Heart left ventricle (tissue), 16 donors: ENCODE measurements around the gene KNSTRN. TPM values are rescaled to one million over a fixed set of nuclear protein-coding genes. Genes with fewer than 3 reads are reported as not detected.

ENCODE experiments used
- ATAC-seq, 4 donors: fragments of 200-7000 bp; cut with Tn5 transposase; one replicate each; pipeline ENCODE4 v1.9.1; 2020 to 2022; ENCODE audit warnings: moderate library complexity in 4 of 4, mild to moderate bottlenecking in 3 of 4, moderate number of reproducible peaks in 1 of 4
- DNase-seq, 5 donors: peaks; one replicate each; pipeline ENCODE4 v3.0.0-alpha.2; 2020
- H3K27ac ChIP-seq, 12 donors: fragments of 200-600 bp; sonication (generic) in 4 of 12; one replicate each; pipeline versions ENCODE4 v1.5.0 to v1.8.0; 2016 to 2022; ENCODE audit warnings: mild to moderate bottlenecking in 2 of 12
- H3K27me3 ChIP-seq, 9 donors: fragments of 200-600 bp; sonication (generic) in 2 of 9; one replicate each; pipeline versions ENCODE4 v1.5.1 to v1.8.0; 2016 to 2022; ENCODE audit warnings: mild to moderate bottlenecking in 3 of 9
- H3K36me3 ChIP-seq, 9 donors: fragments of 200-600 bp; sonication (generic) in 2 of 9; one replicate each; pipeline versions ENCODE4 v1.5.0 to v1.8.0; 2018 to 2022; ENCODE audit warnings: mild to moderate bottlenecking in 2 of 9
- H3K4me1 ChIP-seq, 12 donors: fragments of 200-600 bp; sonication (generic) in 4 of 12; one replicate each; pipeline versions ENCODE4 v1.5.0 to v1.8.0; 2016 to 2022; ENCODE audit warnings: mild to moderate bottlenecking in 3 of 12
- H3K4me3 ChIP-seq, 12 donors: fragments of 200-600 bp; sonication (generic) in 4 of 12; one replicate each; pipeline versions ENCODE4 v1.5.0 to v1.8.0; 2017 to 2022; ENCODE audit warnings: mild to moderate bottlenecking in 9 of 12, moderate library complexity in 4 of 12
- H3K9me3 ChIP-seq, 12 donors: fragments of 200-600 bp; sonication (generic) in 4 of 12; one replicate each; pipeline versions ENCODE4 v1.5.0 to v1.8.0; 2016 to 2022; ENCODE audit warnings: mild to moderate bottlenecking in 1 of 12
- CTCF ChIP-seq, 12 donors: fragments of 200-600 bp; sonication (generic) in 4 of 12; IDR thresholded peaks; one replicate each; pipeline versions ENCODE4 v1.5.0 to v1.8.0; 2018 to 2022; ENCODE audit warnings: antibody characterized with exemption in 12 of 12, mild to moderate bottlenecking in 5 of 12
- POLR2A ChIP-seq, 2 donors: fragments of 450-650 bp; IDR thresholded peaks; one replicate each; pipeline ENCODE4 v1.6.1; 2017; ENCODE audit warnings: antibody characterized with exemption in 2 of 2, mild to moderate bottlenecking in 2 of 2, moderate library complexity in 2 of 2
- WGBS, 4 donors: extraction: QIAGEN DNeasy Blood & Tissue Kit in 2 of 4; methylation state at CpG; one replicate each; pipeline versions ENCODE4 v1.1.5 to v1.1.7; 2013 to 2018; 5-methylcytosine and 5-hydroxymethylcytosine counted together
- intact Hi-C, 10 donors: fragments of 100-400 bp; cut with DNase I; formaldehyde crosslinking; loops; one replicate each; pipeline versions ENCODE4 v1.11.1 to v1.14.2; 2022
- polyA plus RNA-seq, 2 donors: library from polyadenylated mRNA; stranded (reverse); fragments of 200-250 nt; gene quantifications; one replicate each; pipeline ENCODE4 v1.2.3, GENCODE V29; 2013
- total RNA-seq, 9 donors: library from RNA; depleted of rRNA in 2 of 9; stranded (reverse); fragments of >200 nt in 2 of 9; fragmentation: NEBNext Ultra II Directional in 3 of 9; extraction: Animal tissue kit (Norgen Biotek cat#: 25700) in 3 of 9; gene quantifications; one replicate each; pipeline versions ENCODE4 v1.1.0 to v1.2.4, GENCODE V29; 2016 to 2023
- donor health status: ischemic (EF 13 %, LVEDD 7.1; RV severe dilation, severe dysfunction).
- donor health status: healthy with polysubstance abuse.
- donor health status: DM: no; HTN: yes; CAD: no.
- donor health status: DM: no; HTN: no; CAD: no.
- donor health status: ischemic (EF 25% LVEDD 6.9; RV normal size, moderate dysfunction).
- donor health status: ischemic (EF 25% LVEDD 5.7; RV mildly dilated, moderate dysfunction).
- donor health status: healthy.
- donor health status: DM: yes; HTN: yes; CAD: no.
- donor health status: ischemic (EF 35%, LVEDD 5.7; RV mildly dilated, moderate dysfunction).
- donor health status: nonischemic (EF 11% LVEDD 7.7; RV severe dilation, severe dysfunction).
- donor health status: DM: yes; HTN: yes; CAD: no.
- donor health status: PGD.
- donor health status: ischemic (EF 29% LVEDD 5.4; RV normal size, mild dysfunction).
- donor health status: nonischemic (EF 23%, LVEDD 6.1; RV moderate dilation, normal function).

Gene KNSTRN
- total and polyA plus RNA-seq, 11 donors: 8.0 to 20.1 (median 9.9) TPM

GRCh38 chr15:40334941-40335795 lies 47.4 kb upstream of the KNSTRN start:
- DNase-seq (peak in 1 of 5 donors; percentile 68), ATAC-seq (no peak)
- peaks cover 16 to 100% (median 85%) of the 10 kb centered on the region in 12 donors for H3K4me1 ChIP-seq
- no peaks in the 10 kb centered on the region for H3K9me3 ChIP-seq
- H3K27me3 ChIP-seq: no peaks in the 10 kb centered on the region
- H3K4me3 ChIP-seq: no peak overlapping the region
- peak overlapping the region in 11 of 12 donors; percentile 69 to 99 (median 87) for H3K27ac ChIP-seq
- TF ChIP-seq POLR2A (IDR thresholded peaks at IDR 0.05) (no peak), CTCF (IDR thresholded peaks at IDR 0.05) (no peak)
- intact Hi-C loops: no loop called here
- 76 to 96% (median 79%) methylated on average over 8 to 26 of the region's 26 CpGs for WGBS, 4 donors
- peaks cover 0 to 18% (median 6%) of the 10 kb centered on the region in 9 donors for H3K36me3 ChIP-seq

GRCh38 chr15:40335938-40336743 lies 46.4 kb upstream of the KNSTRN start:
- Histone ChIP-seq H3K9me3 (no peaks in the 10 kb centered on the region), H3K4me1 (peaks cover 18 to 100% (median 85%) of the 10 kb centered on the region in 12 donors), H3K36me3 (peaks cover 0 to 18% (median 6%) of the 10 kb centered on the region in 9 donors), H3K4me3 (no peak overlapping the region), H3K27me3 (no peaks in the 10 kb centered on the region), H3K27ac (peak overlapping the region in 10 of 12 donors; percentile 27 to 99 (median 92))
- 82 to 85% (median 83%) methylated on average over 10 to 13 of the region's 13 CpGs for WGBS, 4 donors
- ATAC-seq (no peak), DNase-seq (peak in 1 of 5 donors; percentile 61)
- TF ChIP-seq CTCF (IDR thresholded peaks at IDR 0.05) (no peak), POLR2A (IDR thresholded peaks at IDR 0.05) (no peak)
- intact Hi-C loops: no loop called here

- Histone ChIP-seq H3K36me3 (peaks cover 0 to 18% (median 6%) of the 10 kb centered on the region in 9 donors), H3K4me1 (peaks cover 22 to 100% (median 85%) of the 10 kb centered on the region in 12 donors), H3K27me3 (no peaks in the 10 kb centered on the region), H3K9me3 (no peaks in the 10 kb centered on the region), H3K27ac (peak overlapping the region in 10 of 12 donors; percentile 27 to 100 (median 96)), H3K4me3 (no peak overlapping the region)
- ATAC-seq (no peak), DNase-seq (peak in 2 of 5 donors; percentile 56 to 75)
- TF ChIP-seq CTCF (IDR thresholded peaks at IDR 0.05): peak in 1 of 12 donors; percentile 6
- no peak for TF ChIP-seq POLR2A (IDR thresholded peaks at IDR 0.05)
- 59 to 75% (median 64%) methylated on average over 5 of the region's 5 CpGs for WGBS, 4 donors
- intact Hi-C loops: no loop called here
These were observed 45.8 kb upstream of the KNSTRN start for GRCh38 chr15:40336744-40337122.

- DNase-seq: peak in 2 of 5 donors; percentile 45 to 67
- H3K4me3 ChIP-seq: peak overlapping the region in 7 of 12 donors; percentile 1 to 57 (median 17)
- ATAC-seq: no peak
- intact Hi-C loops: no loop called here
- H3K4me1 ChIP-seq: peaks cover 26 to 98% (median 86%) of the 10 kb centered on the region in 12 donors
- 32 to 55% (median 45%) methylated on average over 14 to 19 of the region's 19 CpGs for WGBS, 4 donors
- TF ChIP-seq CTCF (IDR thresholded peaks at IDR 0.05) (no peak), POLR2A (IDR thresholded peaks at IDR 0.05) (no peak)
- H3K36me3 ChIP-seq: peaks cover 0 to 18% (median 6%) of the 10 kb centered on the region in 9 donors
- H3K27me3 ChIP-seq: no peaks in the 10 kb centered on the region
- H3K27ac ChIP-seq: peak overlapping the region in 11 of 12 donors; percentile 46 to 100 (median 97)
- H3K9me3 ChIP-seq: no peaks in the 10 kb centered on the region
These were observed 44.9 kb upstream of the KNSTRN start for GRCh38 chr15:40337597-40337996.
